ENCODE measurements around the gene MEPE.

Gene MEPE

GRCh38 chr4:87844452-87844851 is 11.7 kb downstream of the MEPE start:
- no peak for DNase-seq

GRCh38 chr4:87846226-87846625 is 13.5 kb downstream of the MEPE start:
- DNase-seq = no peak

- DNase-seq = peak; percentile 8
Observed at GRCh38 chr4:87848622-87849351, 16.0 kb downstream of the MEPE start.

GRCh38 chr4:87849612-87850011 is 16.8 kb downstream of the MEPE start:
- no peak for DNase-seq

GRCh38 chr4:87851332-87851731 is 18.6 kb downstream of the MEPE start:
- DNase-seq = no peak

GRCh38 chr4:87851953-87852352 is 19.2 kb downstream of the MEPE start:
- no peak for DNase-seq

- no peak for DNase-seq
Observed at GRCh38 chr4:87853108-87853507, 20.3 kb downstream of the MEPE start.

GRCh38 chr4:87853891-87854290 is 21.1 kb downstream of the MEPE start:
- no peak for DNase-seq

GRCh38 chr4:87855559-87855958 is 22.8 kb downstream of the MEPE start:
- no peak for DNase-seq

- DNase-seq = no peak
Observed at GRCh38 chr4:87856816-87857215, 24.0 kb downstream of the MEPE start.

GRCh38 chr4:87857789-87858188 is 25.0 kb downstream of the MEPE start:
- no peak for DNase-seq

GRCh38 chr4:87862236-87862635 is 29.5 kb downstream of the MEPE start:
- DNase-seq = no peak

- DNase-seq = no peak
Observed at GRCh38 chr4:87863486-87863885, 30.7 kb downstream of the MEPE start.

GRCh38 chr4:87864321-87864720 is 31.6 kb downstream of the MEPE start:
- DNase-seq = no peak

GRCh38 chr4:87865288-87865687 is 32.5 kb downstream of the MEPE start:
- no peak for DNase-seq

GRCh38 chr4:87865960-87866598 is 33.3 kb downstream of the MEPE start:
- no peak for DNase-seq

- no peak for DNase-seq
Observed at GRCh38 chr4:87868522-87868921, 35.8 kb downstream of the MEPE start.

- DNase-seq = no peak
Observed at GRCh38 chr4:87872028-87872427, 39.3 kb downstream of the MEPE start.

GRCh38 chr4:87875191-87875590 is 42.4 kb downstream of the MEPE start:
- no peak for DNase-seq

GRCh38 chr4:87880106-87880505 is 47.3 kb downstream of the MEPE start:
- no peak for DNase-seq

GRCh38 chr4:87881115-87881514 is 48.3 kb downstream of the MEPE start:
- no peak for DNase-seq

- no peak for DNase-seq
Observed at GRCh38 chr4:87882321-87882720, 49.6 kb downstream of the MEPE start.

- DNase-seq = no peak
Observed at GRCh38 chr4:87882861-87883260, 50.1 kb downstream of the MEPE start.

- no peak for DNase-seq
Observed at GRCh38 chr4:87884976-87885549, 52.3 kb downstream of the MEPE start.

GRCh38 chr4:87886083-87886482 is 53.3 kb downstream of the MEPE start:
- no peak for DNase-seq
